ENCODE results near the gene SLC22A23. TPM values are rescaled to one million over a fixed set of nuclear protein-coding genes. Genes with fewer than 3 reads are reported as not detected.

SLC22A23 gene
- total RNA-seq, 1 donor from 2014 or later: 19.4 TPM

GRCh38 chr6:3272911-3273547 lies 183.8 kb downstream of the SLC22A23 start:
- TF ChIP-seq CTCF (IDR thresholded peaks at IDR 0.05; ENCODE audit: unreplicated experiment): no peak
- no peak overlapping the region for H3K27ac Mint-ChIP-seq
- no peaks in the 10 kb centered on the region for H3K27me3 Mint-ChIP-seq
- no peak overlapping the region for H3K4me3 Mint-ChIP-seq (ENCODE audit: low read depth)
- peaks cover 14% of the 10 kb centered on the region for H3K36me3 Mint-ChIP-seq (ENCODE audit: insufficient read depth)
- H3K9me3 Mint-ChIP-seq (ENCODE audit: low read depth): no peaks in the 10 kb centered on the region
- H3K4me1 Mint-ChIP-seq (ENCODE audit: low read depth): no peaks in the 10 kb centered on the region
- no peak for DNase-seq (ENCODE audit: low spot score, unreplicated experiment)

- Mint-ChIP-seq H3K9me3 (ENCODE audit: low read depth) (no peaks in the 10 kb centered on the region), H3K27ac (peak overlapping the region; percentile 56), H3K4me1 (ENCODE audit: low read depth) (no peaks in the 10 kb centered on the region), H3K36me3 (ENCODE audit: insufficient read depth) (peaks cover 14% of the 10 kb centered on the region), H3K27me3 (no peaks in the 10 kb centered on the region), H3K4me3 (ENCODE audit: low read depth) (no peak overlapping the region)
- no peak for DNase-seq (ENCODE audit: low spot score, unreplicated experiment)
- no peak for TF ChIP-seq CTCF (IDR thresholded peaks at IDR 0.05; ENCODE audit: unreplicated experiment)
Measured at GRCh38 chr6:3271756-3272155, 185.1 kb downstream of the SLC22A23 start.

GRCh38 chr6:3270258-3270657 lies 186.6 kb downstream of the SLC22A23 start:
- no peaks in the 10 kb centered on the region for H3K4me1 Mint-ChIP-seq (ENCODE audit: low read depth)
- DNase-seq (ENCODE audit: low spot score, unreplicated experiment): no peak
- TF ChIP-seq CTCF (IDR thresholded peaks at IDR 0.05; ENCODE audit: unreplicated experiment): no peak
- no peaks in the 10 kb centered on the region for H3K27me3 Mint-ChIP-seq
- no peak overlapping the region for H3K27ac Mint-ChIP-seq
- H3K9me3 Mint-ChIP-seq (ENCODE audit: low read depth): no peaks in the 10 kb centered on the region
- H3K4me3 Mint-ChIP-seq (ENCODE audit: low read depth): no peak overlapping the region
- peaks cover 14% of the 10 kb centered on the region for H3K36me3 Mint-ChIP-seq (ENCODE audit: insufficient read depth)

GRCh38 chr6:3269281-3269975 lies 187.4 kb downstream of the SLC22A23 start:
- Mint-ChIP-seq H3K36me3 (ENCODE audit: insufficient read depth) (peaks cover 14% of the 10 kb centered on the region), H3K4me1 (ENCODE audit: low read depth) (no peaks in the 10 kb centered on the region), H3K27me3 (no peaks in the 10 kb centered on the region), H3K4me3 (ENCODE audit: low read depth) (no peak overlapping the region), H3K9me3 (ENCODE audit: low read depth) (no peaks in the 10 kb centered on the region), H3K27ac (no peak overlapping the region)
- no peak for TF ChIP-seq CTCF (IDR thresholded peaks at IDR 0.05; ENCODE audit: unreplicated experiment)
- no peak for DNase-seq (ENCODE audit: low spot score, unreplicated experiment)

GRCh38 chr6:3268680-3269079 lies 188.2 kb downstream of the SLC22A23 start:
- no peak overlapping the region for H3K4me3 Mint-ChIP-seq (ENCODE audit: low read depth)
- H3K27me3 Mint-ChIP-seq: no peaks in the 10 kb centered on the region
- no peaks in the 10 kb centered on the region for H3K4me1 Mint-ChIP-seq (ENCODE audit: low read depth)
- H3K36me3 Mint-ChIP-seq (ENCODE audit: insufficient read depth): peaks cover 13% of the 10 kb centered on the region
- H3K9me3 Mint-ChIP-seq (ENCODE audit: low read depth): no peaks in the 10 kb centered on the region
- TF ChIP-seq CTCF (IDR thresholded peaks at IDR 0.05; ENCODE audit: unreplicated experiment): no peak
- no peak overlapping the region for H3K27ac Mint-ChIP-seq
- DNase-seq (ENCODE audit: low spot score, unreplicated experiment): no peak
